Measurements from ENCODE around the gene ZNF740.

- no peak for TF ChIP-seq CTCF (conservative IDR thresholded peaks at IDR 0.05; ENCODE audit: low read length)
- TF ChIP-seq EZH2phosphoT487 (IDR thresholded peaks at IDR 0.05; ENCODE audit: borderline replicate concordance): no peak
Measured at GRCh38 chr12:53166837-53167236, 13.7 kb upstream of the ZNF740 start.
